NCI-H524 treated with DMSO at 0.1 percent for 48 hours (cell line): ENCODE results near the gene SULT2A1.
A peak's percentile ranks its signal among the peaks of the same experiment; 100 is the strongest.
"Not testable (repeated sequence)": the region's sequence is repeated elsewhere in the genome, so short reads cannot be mapped to it uniquely, and the experiment has no call there.

ENCODE experiments used
- DNase-seq: peaks from one replicate; lab custom pipeline; 2025; lab: John Stamatoyannopoulos, UW

Gene SULT2A1

GRCh38 chr19:47886010-47886559 is at the start of gene SULT2A1:
Gene SULT2A1 (minus strand): TSS chr19:47886315. CDS start chr19:47886257, 58 bp downstream.
- DNase-seq, result no peak

GRCh38 chr19:47928581-47928980 is 42.5 kb upstream of the SULT2A1 start:
- not testable (repeated sequence) for DNase-seq

- DNase-seq, result not testable (repeated sequence)
Measured at GRCh38 chr19:47920107-47920506, 34.0 kb upstream of the SULT2A1 start.

- not testable (repeated sequence) for DNase-seq
Measured at GRCh38 chr19:47910191-47910590, 24.1 kb upstream of the SULT2A1 start.

GRCh38 chr19:47909350-47909749 is 23.2 kb upstream of the SULT2A1 start:
- DNase-seq, result not testable (repeated sequence)

- no peak for DNase-seq
Measured at GRCh38 chr19:47901370-47901769, 15.3 kb upstream of the SULT2A1 start.

GRCh38 chr19:47899335-47899734 is 13.2 kb upstream of the SULT2A1 start:
- DNase-seq, result no peak

GRCh38 chr19:47897861-47898260 is 11.7 kb upstream of the SULT2A1 start:
- no peak for DNase-seq

GRCh38 chr19:47896773-47897172 is 10.7 kb upstream of the SULT2A1 start:
- no peak for DNase-seq

GRCh38 chr19:47896019-47896418 is 9.9 kb upstream of the SULT2A1 start:
- DNase-seq, result no peak

- no peak for DNase-seq
Measured at GRCh38 chr19:47895165-47895782, 9.2 kb upstream of the SULT2A1 start.

GRCh38 chr19:47891923-47892666 is 6.0 kb upstream of the SULT2A1 start:
- DNase-seq, result no peak

- DNase-seq, result no peak
Measured at GRCh38 chr19:47891622-47891922, 5.5 kb upstream of the SULT2A1 start.

GRCh38 chr19:47890865-47891621 is 4.9 kb upstream of the SULT2A1 start:
- DNase-seq, result no peak

GRCh38 chr19:47885067-47885463 is 1.1 kb downstream of the SULT2A1 start:
- no peak for DNase-seq

- no peak for DNase-seq
Measured at GRCh38 chr19:47882890-47883289, 3.2 kb downstream of the SULT2A1 start.

GRCh38 chr19:47881757-47882156 is 4.4 kb downstream of the SULT2A1 start:
- DNase-seq, result no peak

- DNase-seq, result not testable (repeated sequence)
Measured at GRCh38 chr19:47879385-47879784, 6.7 kb downstream of the SULT2A1 start.

- no peak for DNase-seq
Measured at GRCh38 chr19:47878906-47879305, 7.2 kb downstream of the SULT2A1 start.

- DNase-seq, result no peak
Measured at GRCh38 chr19:47865166-47865565, 20.9 kb downstream of the SULT2A1 start.

- DNase-seq, result peak; percentile 74
Measured at GRCh38 chr19:47863514-47863936, 22.6 kb downstream of the SULT2A1 start.

- no peak for DNase-seq
Measured at GRCh38 chr19:47861630-47862029, 24.5 kb downstream of the SULT2A1 start.
